OCI-LY7 (cell line): ENCODE results near the gene CTNNA2. TPM values are rescaled to one million over a fixed set of nuclear protein-coding genes. Genes with fewer than 3 reads are reported as not detected.

Experiments
- BruUV-seq: library from RNA; stranded (reverse); fragments of 400-500 nt; replicated peaks from 2 replicates; lab custom pipeline; 2021; lab: Mats Ljungman, UMichigan
- CTCF ChIA-PET: fragments of 300-600 bp; sonication (Branson Sonifier 250); formaldehyde crosslinking; loops from one replicate; lab custom pipeline; 2022; ENCODE audit warnings: antibody characterized with exemption; ENCODE audit not compliant: unreplicated experiment; lab: Charles Lee
- POLR2A ChIA-PET: fragments of 300-600 bp; sonication (Branson Sonifier 250); formaldehyde crosslinking; loops from one replicate; lab custom pipeline; 2022; ENCODE audit warnings: antibody characterized with exemption; lab: Charles Lee
- DNase-seq: peaks from one replicate; pipeline ENCODE4 v3.0.0-alpha.2; 2015; ENCODE audit warnings: low spot score
- H2AFZ ChIP-seq: fragments of 200-600 bp; sonication (generic), shearing (Covaris generic); 2 replicates; pipeline ENCODE4 v1.6.1; 2014; ENCODE audit warnings: mild to moderate bottlenecking, antibody characterized with exemption, low read length, moderate library complexity
- H3K27ac ChIP-seq: fragments of 200-600 bp; sonication (generic); 2 replicates; pipeline ENCODE4 v1.5.1; 2014; ENCODE audit warnings: mixed run types, low read depth, mild to moderate bottlenecking, moderate library complexity, low read length, inconsistent platforms; ENCODE audit not compliant: poor library complexity, severe bottlenecking
- H3K36me3 ChIP-seq: fragments of 200-600 bp; sonication (generic); 2 replicates; pipeline ENCODE4 v1.6.1; 2014; ENCODE audit warnings: mild to moderate bottlenecking, antibody characterized with exemption, low read length, moderate library complexity, mixed read lengths; ENCODE audit not compliant: insufficient read depth
- H3K4me1 ChIP-seq: fragments of 200-600 bp; sonication (generic); 2 replicates; pipeline ENCODE4 v1.5.1; 2014; ENCODE audit warnings: mild to moderate bottlenecking, low read length; ENCODE audit not compliant: insufficient read depth, poor library complexity, severe bottlenecking
- H3K4me2 ChIP-seq: fragments of 200-600 bp; sonication (generic); 2 replicates; pipeline ENCODE4 v1.6.1; 2014; ENCODE audit warnings: mild to moderate bottlenecking, low read length
- H3K4me3 ChIP-seq: fragments of 200-600 bp; sonication (generic); 2 replicates; pipeline ENCODE4 v1.5.1; 2014; ENCODE audit warnings: mild to moderate bottlenecking, low read depth, low read length; ENCODE audit not compliant: poor library complexity, severe bottlenecking
- H3K79me2 ChIP-seq: fragments of 200-600 bp; sonication (generic); 2 replicates; pipeline ENCODE4 v1.6.1; 2016; ENCODE audit warnings: low read depth, mild to moderate bottlenecking, low read length, moderate library complexity, mixed read lengths; ENCODE audit not compliant: insufficient read depth
- H3K9me2 ChIP-seq: fragments of 200-600 bp; sonication (generic); 2 replicates; pipeline ENCODE4 v1.6.1; 2016; ENCODE audit warnings: mild to moderate bottlenecking, low read length, mixed read lengths; ENCODE audit not compliant: insufficient read depth
- H3K9me3 ChIP-seq: fragments of 200-600 bp; sonication (generic); 2 replicates; pipeline ENCODE4 v1.6.1; 2014; ENCODE audit warnings: mild to moderate bottlenecking, mixed run types, low read length, mixed read lengths
- H4K20me1 ChIP-seq: fragments of 200-600 bp; sonication (generic); 2 replicates; pipeline ENCODE4 v1.6.1; 2014; ENCODE audit warnings: mild to moderate bottlenecking, antibody characterized with exemption, low read length, moderate library complexity, mixed read lengths; ENCODE audit not compliant: insufficient read depth
- CTCF ChIP-seq: fragments of 200-600 bp; sonication (generic); conservative IDR thresholded peaks from 2 replicates; pipeline ENCODE4 v1.5.1; 2014; ENCODE audit warnings: mild to moderate bottlenecking, antibody characterized with exemption, low read length, moderate library complexity, mixed read lengths
- EZH2phosphoT487 ChIP-seq: fragments of 200-600 bp; sonication (generic); IDR thresholded peaks from 2 replicates; pipeline ENCODE4 v1.6.1; 2018; ENCODE audit warnings: low read depth, borderline replicate concordance, mild to moderate bottlenecking, mixed run types, antibody characterized with exemption, low read length, moderate library complexity, mixed read lengths
- intact Hi-C: fragments of 100-400 bp; cut with micrococcal nuclease; formaldehyde crosslinking; loops from one replicate; pipeline ENCODE4 v1.10.0; 2022; ENCODE audit not compliant: unreplicated experiment
- total RNA-seq, 2 experiments: library from RNA; depleted of rRNA in 1 of 2; stranded (reverse); fragments of >200 nt in 1 of 2; shearing (Covaris generic) in 1 of 2; gene quantifications; 2 replicates each; pipeline ENCODE4 v1.2.3, GENCODE V29; 2014 to 2022

CTNNA2 gene
- total RNA-seq, 2 experiments from 2014 or later = 0.19 to 2.7 TPM

- H4K20me1 ChIP-seq = no peaks in the 10 kb centered on the region
- no peak overlapping the region for H3K27ac ChIP-seq
- no peak overlapping the region for H3K4me2 ChIP-seq
- no peak for TF ChIP-seq CTCF
- no peak for TF ChIP-seq EZH2phosphoT487
- H3K4me3 ChIP-seq = no peak overlapping the region
- H3K4me1 ChIP-seq = no peaks in the 10 kb centered on the region
- no peaks in the 10 kb centered on the region for H3K79me2 ChIP-seq
- intact Hi-C loops = no loop called here
- no peak overlapping the region for H2AFZ ChIP-seq
- no peaks in the 10 kb centered on the region for H3K36me3 ChIP-seq
- no TSS peak for BruUV-seq
- ChIA-PET POLR2A (interaction anchor here (0.6 kb wide), 1 partner anchor 10 kb away, joined by 3 read pairs; no protein-coding TSS in a partner anchor), CTCF (no interaction called here)
- no peaks in the 10 kb centered on the region for H3K9me2 ChIP-seq
- no peaks in the 10 kb centered on the region for H3K9me3 ChIP-seq
- no peak for DNase-seq
These were observed 1035.6 kb downstream of the CTNNA2 start for GRCh38 chr2:80548469-80548868.

- intact Hi-C loops = no loop called here
- Histone ChIP-seq H3K27ac (no peak overlapping the region), H3K4me3 (no peak overlapping the region), H2AFZ (no peak overlapping the region), H3K79me2 (no peaks in the 10 kb centered on the region), H4K20me1 (no peaks in the 10 kb centered on the region), H3K9me3 (no peaks in the 10 kb centered on the region), H3K4me2 (no peak overlapping the region), H3K36me3 (no peaks in the 10 kb centered on the region), H3K9me2 (no peaks in the 10 kb centered on the region), H3K4me1 (no peaks in the 10 kb centered on the region)
- TF ChIP-seq CTCF = no peak
- TF ChIP-seq EZH2phosphoT487 = no peak
- POLR2A ChIA-PET = no interaction called here
- no peak for DNase-seq
- CTCF ChIA-PET = no interaction called here
- no TSS peak for BruUV-seq
These were observed 1037.0 kb downstream of the CTNNA2 start for GRCh38 chr2:80549901-80550300.

- ChIA-PET POLR2A (interaction anchor here (1.0 kb wide), 1 partner anchor 18 kb away, joined by 3 read pairs; no protein-coding TSS in a partner anchor), CTCF (no interaction called here)
- Histone ChIP-seq H2AFZ (no peak overlapping the region), H3K9me2 (no peaks in the 10 kb centered on the region), H3K27ac (no peak overlapping the region), H3K4me2 (no peak overlapping the region), H3K4me1 (no peaks in the 10 kb centered on the region), H3K79me2 (no peaks in the 10 kb centered on the region), H3K36me3 (no peaks in the 10 kb centered on the region), H3K9me3 (no peaks in the 10 kb centered on the region), H3K4me3 (no peak overlapping the region), H4K20me1 (no peaks in the 10 kb centered on the region)
- DNase-seq = no peak
- BruUV-seq = no TSS peak
- TF ChIP-seq CTCF (no peak), EZH2phosphoT487 (no peak)
- intact Hi-C loops = no loop called here
These were observed 1047.5 kb downstream of the CTNNA2 start for GRCh38 chr2:80560326-80560725.
